ENCODE results near the gene UST.
"Not testable (repeated sequence)": the region's sequence is repeated elsewhere in the genome, so short reads cannot be mapped to it uniquely, and the experiment has no call there.

Gene UST

DNA sequence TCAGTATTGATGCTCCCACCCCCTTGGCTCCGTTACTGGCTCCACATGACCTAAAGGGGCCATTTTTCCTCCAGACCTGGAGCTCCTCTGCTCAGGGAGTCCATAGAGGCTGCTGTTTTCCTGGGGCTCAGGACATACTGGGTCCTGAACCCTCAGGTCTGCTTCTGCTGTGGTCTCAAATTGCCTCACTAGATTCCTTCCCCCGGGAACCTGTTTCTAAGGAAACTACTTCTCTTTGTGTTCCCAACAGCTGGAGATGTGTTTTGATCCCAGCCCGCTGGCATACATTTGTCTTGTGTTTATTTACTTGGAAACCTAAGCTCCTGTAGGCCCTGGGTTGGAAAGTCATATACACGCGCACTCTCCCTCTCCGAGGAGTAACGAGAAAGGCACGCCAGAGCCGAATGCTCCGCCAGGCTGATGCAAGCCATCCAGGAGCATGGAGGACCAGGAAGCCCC lies 222.8 kb downstream of the UST start:
- DNase-seq (ENCODE audit: low read depth in 1 of 2, low spot score in 1 of 2) = no peak

DNA sequence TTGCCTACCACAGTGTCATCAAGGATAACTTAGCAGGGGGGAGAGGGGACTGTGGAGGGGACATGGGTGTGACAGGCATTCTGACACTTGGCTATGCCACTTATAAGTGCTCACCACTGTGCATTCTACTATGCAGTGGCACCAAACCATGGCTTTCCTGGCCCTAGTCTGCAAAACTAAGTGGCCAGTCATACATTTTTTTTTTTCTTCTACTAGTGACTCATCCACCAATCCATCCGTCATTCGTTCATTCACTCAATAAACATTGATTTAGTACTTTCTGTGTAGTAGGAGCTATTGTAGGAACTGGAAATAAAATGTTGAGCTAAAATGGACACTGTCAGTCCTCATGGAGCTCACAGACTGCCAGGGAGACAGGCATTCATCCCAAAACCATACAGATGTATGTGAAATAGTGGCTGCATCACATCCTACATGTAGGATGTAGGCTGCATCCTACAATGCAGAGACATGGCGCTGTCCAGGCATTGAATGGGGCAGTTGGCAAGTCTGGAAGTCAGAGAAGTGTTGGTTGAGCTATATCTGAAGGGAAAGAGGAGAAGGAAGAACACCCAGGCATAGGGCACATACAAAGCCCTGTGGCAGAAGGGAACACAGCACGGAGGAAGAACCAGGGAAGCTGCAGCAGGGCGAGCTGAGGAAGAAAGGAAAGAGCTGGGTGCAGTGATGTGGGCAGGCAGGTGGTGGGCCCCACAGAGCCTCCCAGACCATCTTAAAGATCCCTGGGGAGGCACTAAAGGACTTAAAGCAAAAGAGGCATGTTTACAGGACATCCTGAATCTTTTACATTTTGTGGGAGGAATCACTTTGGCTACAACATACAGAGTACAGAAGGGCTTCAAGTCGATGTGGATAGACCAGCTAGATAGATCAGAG lies 224.4 kb downstream of the UST start:
- DNase-seq (ENCODE audit: low read depth in 1 of 2, low spot score in 1 of 2) = no peak

DNA sequence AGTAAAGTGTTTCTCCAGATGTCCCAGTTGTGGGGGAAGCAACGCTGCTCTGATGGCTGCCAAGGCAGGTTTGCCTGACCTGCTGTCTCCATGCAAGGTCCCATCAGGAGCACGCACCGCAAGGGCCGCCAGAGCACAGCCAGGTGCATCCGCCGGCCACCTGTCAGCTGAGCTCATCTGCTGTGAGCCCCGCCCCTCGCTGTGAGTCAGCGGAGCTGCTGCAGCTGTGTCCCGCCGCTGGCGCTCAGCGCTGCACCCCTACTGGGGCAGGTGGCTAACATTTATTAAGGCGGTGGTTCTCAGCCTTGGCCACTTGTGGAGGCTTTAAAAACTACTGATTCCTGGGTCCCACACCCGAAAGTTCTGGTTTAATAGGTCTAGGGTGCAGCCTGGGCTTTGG lies 225.7 kb downstream of the UST start:
- peak in 1 of 2 donors; percentile 1 for DNase-seq (ENCODE audit: low read depth in 1 of 2, low spot score in 1 of 2)

DNA sequence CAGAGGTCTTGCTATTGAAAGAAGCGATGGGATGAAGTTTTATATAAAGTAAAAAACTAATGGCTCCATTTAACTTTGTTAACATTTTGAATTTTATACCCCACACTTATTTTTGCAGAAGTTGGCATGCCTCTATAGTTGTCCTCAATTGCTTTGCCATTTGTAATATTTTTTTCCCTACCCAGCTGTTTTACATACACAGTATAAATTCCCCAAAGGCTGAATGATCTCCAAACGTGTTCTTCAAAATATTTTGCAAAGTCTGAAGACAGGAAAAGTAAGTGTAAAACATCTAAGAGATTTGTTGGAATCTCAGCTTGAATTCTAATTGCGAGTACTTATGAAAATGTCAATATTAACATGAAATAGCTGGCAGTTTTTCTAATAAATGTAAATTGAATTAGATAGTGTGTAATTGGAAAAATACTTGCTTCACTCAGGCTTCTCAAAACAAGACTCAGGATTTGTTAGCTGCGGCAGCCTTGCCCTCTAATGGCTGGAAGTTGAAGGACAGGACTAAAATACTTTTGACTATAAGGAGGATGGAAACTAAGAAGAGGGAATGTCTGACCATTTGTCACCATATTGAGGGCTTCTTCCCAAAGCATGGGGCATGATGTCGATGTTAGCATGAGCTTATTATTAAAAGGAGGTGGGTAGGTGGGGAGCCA lies 226.8 kb downstream of the UST start:
- no peak for DNase-seq (ENCODE audit: low read depth in 1 of 2, low spot score in 1 of 2)

DNA sequence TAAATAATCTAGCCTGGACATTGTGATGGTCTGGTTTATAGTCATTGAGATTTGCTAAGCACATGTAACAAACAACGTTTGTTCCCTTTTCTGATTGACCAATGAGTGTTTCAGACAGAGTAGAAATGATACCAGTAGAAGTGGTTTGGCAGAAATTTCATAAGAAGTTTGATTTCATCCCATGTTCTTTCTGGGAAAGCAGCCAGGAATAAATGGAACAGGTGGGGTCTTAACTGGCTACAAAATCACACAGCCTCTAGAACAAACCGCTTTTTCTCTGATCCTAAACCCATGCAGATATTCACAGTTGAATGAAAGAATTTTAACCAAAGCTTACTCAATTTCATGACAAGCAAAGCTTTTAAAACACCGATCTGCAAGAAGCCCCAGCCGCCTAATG lies 227.5 kb downstream of the UST start:
- DNase-seq (ENCODE audit: low read depth in 1 of 2, low spot score in 1 of 2) = no peak

DNA sequence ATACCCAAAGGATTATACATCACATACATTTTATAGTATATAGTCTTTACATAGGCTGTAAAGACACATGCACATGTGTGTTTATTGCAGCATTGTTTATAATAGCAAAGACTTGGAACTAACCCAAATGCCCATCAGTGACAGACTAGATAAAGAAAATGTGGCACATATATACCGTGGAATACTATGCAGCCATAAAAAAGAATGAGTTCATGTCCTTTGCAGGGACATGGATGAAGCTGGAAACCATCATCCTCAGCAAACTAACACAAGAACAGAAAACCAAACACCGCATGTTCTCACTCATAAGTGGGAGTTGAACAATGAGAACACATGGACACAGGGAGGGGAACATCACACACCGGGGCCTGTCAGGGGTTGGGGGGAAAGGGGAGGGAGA lies 231.5 kb downstream of the UST start:
- not testable (repeated sequence) for DNase-seq (ENCODE audit: low read depth in 1 of 2, low spot score in 1 of 2)

DNA sequence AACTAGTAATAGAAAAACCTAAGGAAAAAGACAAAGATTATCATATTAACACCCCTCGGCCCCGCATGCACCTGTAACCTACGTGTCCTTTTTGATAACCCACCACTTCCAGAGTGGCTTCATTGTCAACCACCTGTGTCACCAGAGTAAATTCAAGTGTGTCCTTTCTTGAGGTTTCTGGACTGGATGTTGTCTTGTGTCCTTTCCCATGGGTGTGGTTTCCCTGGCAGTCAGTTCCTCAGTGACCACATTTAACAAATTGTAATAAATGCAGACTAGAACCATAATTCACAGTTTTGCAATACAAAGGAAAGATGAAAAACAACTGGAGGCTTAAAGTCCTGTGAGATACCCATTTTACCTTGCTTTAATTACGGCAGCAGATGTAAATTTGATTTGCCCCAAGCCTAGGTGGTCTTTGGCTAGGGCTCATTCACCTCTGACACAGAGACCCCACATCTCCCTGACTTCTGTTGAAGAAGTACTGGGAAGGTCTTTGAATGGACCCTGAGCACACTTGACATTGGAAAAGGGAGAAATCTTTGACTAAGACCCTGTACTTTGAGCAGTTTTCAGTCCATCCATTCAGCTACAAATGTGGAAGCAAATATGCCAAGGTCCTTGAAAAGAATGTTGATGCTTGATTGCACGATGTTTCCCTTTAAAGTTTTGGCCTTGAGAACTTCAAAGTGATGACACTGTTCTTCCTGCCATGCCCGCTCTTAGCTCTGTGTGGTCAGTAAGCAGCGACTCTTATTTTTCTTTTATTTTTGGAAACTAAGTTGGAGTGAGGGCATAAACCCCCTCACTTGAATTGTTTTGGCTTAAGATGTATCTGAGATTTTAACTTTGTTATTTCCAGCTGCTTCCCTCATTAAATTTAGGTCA lies 232.4 kb downstream of the UST start:
- DNase-seq (ENCODE audit: low read depth in 1 of 2, low spot score in 1 of 2) = no peak

DNA sequence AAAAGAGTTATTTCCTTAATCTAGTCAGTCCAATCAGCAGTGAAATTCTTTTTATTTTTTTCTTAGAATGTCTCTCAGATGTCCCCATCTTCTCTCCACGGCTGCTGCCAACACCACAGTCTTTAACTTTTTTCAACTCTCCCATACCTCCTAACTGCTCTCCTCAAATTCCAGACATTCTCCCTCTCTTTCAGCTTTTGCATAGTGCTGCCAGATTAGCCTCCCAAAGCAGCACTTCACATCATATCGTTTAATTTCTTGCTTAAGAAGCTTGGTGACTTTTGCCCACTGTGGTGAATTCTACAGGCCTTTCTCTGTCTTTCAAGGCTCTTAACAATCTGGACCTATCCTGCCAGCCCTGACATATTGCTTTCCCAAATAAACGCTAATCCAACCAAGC lies 233.4 kb downstream of the UST start:
- no peak for DNase-seq (ENCODE audit: low read depth in 1 of 2, low spot score in 1 of 2)

DNA sequence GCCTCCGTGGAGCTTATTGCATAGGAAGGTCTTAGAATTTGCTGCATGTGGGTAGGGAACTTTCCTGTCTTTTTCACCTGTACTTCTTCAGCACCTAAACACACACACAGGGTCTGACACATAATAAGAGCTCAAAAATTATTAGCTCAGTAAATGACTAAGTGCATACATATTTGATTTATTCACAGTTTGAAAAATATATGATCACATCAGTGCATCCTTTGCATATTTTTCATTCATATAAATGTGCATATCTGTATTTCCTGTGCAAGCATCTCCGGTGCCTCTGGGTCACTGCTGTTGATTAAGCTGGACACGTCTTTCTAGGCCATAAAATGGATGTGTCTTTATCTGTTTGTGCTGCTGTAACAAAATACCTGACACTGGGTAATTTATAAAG lies 234.7 kb downstream of the UST start:
- DNase-seq (ENCODE audit: low read depth in 1 of 2, low spot score in 1 of 2) = no peak

DNA sequence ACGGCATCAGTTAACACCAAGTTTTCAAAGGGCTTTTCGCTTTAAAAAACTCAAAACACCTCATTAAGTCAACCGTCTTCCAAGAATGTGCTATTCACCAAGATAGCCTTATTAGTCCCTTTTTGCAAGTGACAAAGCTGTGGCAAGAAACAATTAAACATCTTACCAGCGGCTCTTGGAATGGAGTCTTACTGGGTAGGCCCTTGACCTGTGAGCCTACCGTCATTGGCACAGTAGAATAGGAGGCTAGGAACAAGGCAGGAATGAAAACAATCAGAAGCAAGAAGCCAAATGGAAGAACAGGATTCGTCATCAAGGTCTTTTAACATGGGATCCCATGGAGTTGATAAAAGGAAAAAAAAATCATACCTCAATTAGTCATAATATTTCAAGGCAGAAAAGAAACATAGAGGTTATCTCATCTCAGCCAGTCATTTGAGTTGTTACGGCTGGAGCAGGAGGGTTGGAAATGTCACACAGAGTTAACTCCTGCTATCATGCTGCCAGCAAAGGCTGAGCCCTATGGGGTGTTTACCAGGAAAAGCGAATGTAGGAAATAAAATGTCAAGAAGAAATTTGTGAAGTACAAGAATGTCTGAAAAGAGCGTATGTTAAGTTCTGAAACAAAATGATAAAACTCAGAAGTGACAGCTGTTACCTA lies 236.4 kb downstream of the UST start:
- no peak for DNase-seq (ENCODE audit: low read depth in 1 of 2, low spot score in 1 of 2)

DNA sequence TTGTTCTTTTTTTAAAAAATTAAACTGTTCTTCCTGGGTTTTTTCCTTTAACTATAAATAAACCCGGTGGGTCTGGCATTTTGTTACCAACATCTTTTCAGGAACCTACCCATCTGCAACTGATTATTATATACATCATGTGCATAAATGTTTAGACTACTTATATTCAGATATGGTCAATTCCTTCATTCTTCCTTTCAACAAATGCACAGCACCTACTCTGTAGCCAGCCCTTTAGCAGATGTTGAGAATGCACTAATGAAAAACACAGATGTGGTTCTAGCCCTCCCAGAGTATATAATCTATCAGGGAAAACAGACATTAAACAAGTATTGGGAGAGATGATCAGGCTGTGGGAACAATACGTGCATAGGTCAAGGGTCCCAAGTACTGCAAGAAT lies 237.1 kb downstream of the UST start:
- no peak for DNase-seq (ENCODE audit: low read depth in 1 of 2, low spot score in 1 of 2)

DNA sequence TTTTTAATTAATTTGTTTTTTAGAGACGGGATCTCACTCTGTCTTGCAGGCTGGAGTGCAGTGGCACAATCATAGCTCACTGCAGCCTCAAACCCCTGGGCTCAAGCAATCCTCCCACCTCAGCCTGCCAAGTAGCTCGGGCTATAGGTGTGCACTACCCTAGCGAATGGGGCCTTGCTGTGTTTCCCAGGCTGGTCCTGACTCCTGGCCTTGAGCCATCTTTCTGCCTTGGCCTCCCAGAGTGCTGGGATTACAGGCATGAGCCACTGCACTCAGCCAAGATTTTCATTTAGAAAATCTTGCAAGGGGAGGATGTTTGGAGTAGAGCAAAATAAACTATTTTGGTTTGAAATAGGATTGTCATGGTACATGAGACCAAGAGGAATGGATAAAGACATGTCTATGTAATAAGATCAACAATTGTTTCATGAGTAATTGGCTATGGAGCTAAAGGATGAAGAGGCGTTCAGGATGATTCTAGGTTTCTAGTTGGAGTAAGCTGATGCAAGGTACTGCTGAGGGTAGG lies 237.8 kb downstream of the UST start:
- no peak for DNase-seq (ENCODE audit: low read depth in 1 of 2, low spot score in 1 of 2)

DNA sequence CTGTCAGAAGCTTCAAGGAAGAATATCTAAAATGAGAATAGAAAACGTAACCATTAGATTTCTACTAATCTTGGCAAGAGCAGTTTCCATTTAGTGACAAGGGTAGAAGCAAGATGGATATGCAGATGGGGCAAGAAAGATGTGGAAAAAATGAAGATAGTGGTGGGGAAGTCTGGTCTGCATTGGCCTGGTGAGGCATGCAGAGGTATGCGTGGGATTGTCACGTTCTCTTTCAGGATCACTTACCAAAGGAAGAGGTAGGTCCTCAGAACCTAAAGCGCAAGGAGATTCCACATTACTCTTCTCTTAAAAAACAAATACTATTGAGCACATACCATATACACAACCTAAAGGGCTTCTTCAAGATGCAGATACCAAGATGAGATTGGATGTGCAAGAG lies 238.7 kb downstream of the UST start:
- no peak for DNase-seq (ENCODE audit: low read depth in 1 of 2, low spot score in 1 of 2)

DNA sequence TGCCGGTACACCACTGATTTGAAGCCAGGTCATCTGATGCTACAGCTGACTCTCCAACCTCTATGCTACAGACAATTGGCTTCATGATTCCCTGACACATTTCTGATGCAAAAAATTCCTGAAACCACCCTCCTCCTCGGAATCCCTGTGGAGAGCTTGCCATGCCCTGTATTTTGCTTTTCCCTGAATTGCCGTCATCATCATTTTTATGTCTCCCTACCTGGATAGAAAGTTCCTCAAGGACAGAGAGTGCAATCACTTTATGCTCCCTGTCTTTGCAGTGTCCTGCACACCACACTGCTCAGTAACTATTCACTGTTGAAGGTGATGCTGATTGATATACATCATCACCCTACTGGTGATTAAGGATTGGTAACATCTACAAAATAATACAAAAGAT lies 239.8 kb downstream of the UST start:
- no peak for DNase-seq (ENCODE audit: low read depth in 1 of 2, low spot score in 1 of 2)

DNA sequence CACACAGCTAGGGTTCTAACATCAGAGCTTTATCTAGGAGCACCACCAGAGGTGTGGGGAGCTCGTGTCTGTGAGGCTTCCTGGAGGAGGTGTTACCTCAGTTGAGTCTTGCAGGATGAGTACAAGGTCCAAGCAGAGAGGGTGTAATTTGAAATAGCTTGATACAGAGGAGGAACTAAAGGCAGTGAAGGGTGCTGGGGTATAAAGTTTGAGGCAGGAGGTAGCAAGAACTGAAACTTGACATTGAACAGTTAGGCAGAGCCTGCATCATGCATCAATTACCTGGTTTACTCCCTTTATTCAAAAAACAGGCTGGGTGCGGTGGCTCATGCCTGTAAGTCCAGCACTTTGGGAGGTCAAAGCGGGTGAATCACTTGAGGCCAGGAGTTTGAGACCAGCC lies 241.2 kb downstream of the UST start:
- DNase-seq (ENCODE audit: low read depth in 1 of 2, low spot score in 1 of 2) = no peak

DNA sequence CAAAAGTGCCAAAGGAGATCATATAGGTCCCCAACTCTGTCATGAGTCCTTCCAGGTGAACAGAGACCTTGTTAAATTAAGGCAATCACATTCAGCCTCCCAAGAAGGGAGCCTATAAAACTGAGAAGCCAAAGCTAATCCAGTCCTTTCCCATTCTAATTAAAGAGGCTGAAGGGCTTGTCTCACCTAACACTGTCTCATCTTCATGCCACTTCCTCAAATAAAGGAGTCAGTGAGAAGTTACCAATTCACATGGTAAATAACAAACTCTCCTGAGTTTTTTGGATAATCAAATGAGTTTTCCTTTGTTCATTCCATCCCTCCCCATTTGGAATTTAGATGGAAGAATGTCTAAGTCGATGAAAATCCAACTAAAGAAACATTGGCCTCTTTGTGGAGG lies 242.8 kb downstream of the UST start:
- no peak for DNase-seq (ENCODE audit: low read depth in 1 of 2, low spot score in 1 of 2)

DNA sequence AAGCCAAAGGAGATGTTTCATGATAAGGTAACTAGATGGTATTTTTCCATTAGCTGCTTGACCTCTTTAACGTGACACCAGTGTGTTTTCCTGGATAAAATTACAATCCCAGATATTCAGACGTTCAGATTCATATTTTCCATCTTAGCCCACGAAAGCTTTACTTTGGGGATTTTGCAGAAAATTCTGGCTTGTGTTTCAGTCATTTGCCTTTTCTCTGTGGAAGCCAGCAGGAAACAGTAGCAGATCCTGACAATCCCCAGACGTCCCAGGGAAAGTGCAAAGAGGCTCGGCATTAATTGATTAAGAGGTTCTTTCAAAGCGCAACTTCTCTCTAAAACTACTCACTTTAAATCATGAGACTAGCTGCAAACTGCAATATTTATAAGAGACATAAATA lies 243.6 kb downstream of the UST start:
- no peak for DNase-seq (ENCODE audit: low read depth in 1 of 2, low spot score in 1 of 2)

DNA sequence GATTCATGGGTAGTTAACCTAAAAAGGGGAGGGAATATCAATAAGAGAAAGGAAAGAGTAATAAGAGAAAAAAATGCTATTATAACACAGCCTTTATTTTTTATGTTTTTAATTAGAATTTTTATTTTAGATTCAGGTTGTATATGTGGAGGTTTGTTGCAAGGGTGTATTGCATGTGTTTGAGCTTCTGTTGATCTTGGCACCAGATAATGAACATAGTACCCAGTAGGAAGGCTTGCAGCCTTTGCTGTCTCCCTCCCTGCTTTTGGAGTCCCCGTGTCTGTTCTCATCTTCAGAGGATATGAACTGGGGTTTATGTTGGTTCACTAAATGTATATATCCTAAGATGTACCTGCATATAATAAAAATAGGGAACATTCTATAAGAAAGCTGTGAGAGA lies 250.0 kb downstream of the UST start:
- DNase-seq (ENCODE audit: low read depth in 1 of 2, low spot score in 1 of 2) = no peak

DNA sequence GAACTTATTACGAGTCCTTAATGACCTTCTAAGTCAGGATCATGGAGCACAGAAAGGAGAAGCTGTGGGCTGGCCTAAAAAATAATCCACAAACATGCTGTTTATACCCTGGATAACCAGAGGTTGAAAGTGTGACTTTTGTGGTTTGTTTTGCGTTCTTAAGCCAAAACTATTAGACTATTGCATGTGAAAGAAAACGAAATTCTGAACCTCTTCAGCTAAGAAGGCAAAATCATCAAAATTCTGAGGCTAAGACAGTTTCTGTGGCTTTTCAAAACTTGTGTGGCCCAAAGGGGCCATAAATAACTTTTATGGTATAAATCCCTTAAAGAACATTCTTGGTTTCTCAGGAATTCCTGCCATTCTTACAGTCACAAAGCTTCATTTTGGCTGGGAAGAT lies 251.0 kb downstream of the UST start:
- no peak for DNase-seq (ENCODE audit: low read depth in 1 of 2, low spot score in 1 of 2)

DNA sequence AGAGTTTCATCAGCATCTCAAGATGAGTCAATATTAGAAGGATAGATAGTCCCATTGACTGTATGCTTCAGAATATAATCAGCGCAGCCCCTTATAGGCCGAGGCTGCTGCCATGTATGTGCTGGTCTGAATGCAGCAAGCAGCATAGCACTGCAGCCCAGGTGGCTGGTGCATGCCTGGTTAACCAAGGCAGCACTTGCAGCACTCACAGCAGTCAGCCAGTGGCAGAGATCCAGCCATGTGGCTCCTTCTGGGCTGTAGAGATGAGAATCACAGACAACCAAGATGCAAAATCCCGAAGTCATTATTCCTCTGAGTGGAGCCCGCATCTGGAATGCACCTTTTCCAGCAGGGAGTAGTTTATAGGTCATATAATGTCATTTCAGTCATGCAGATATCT lies 251.9 kb downstream of the UST start:
- no peak for DNase-seq (ENCODE audit: low read depth in 1 of 2, low spot score in 1 of 2)

DNA sequence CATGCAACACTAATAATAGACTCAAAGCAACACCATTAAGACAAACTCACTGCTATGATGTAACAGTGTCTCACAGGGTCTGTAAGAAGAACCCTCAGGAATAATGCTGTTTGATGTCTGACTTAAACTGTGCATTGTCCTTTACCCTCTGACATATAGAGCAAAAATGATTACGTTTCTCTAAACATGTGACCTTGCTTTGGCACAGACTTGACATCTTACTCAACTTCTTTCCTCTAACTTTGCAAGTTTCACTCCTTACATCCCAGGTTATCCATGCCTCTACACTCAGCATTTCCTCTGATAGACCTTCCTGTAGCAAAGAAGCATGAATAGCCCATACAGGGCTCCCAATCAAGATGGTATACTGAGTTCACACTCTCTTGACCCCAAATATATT lies 252.7 kb downstream of the UST start:
- no peak for DNase-seq (ENCODE audit: low read depth in 1 of 2, low spot score in 1 of 2)
